Measurements from ENCODE around the gene ATP9A.

ATP9A gene

DNA sequence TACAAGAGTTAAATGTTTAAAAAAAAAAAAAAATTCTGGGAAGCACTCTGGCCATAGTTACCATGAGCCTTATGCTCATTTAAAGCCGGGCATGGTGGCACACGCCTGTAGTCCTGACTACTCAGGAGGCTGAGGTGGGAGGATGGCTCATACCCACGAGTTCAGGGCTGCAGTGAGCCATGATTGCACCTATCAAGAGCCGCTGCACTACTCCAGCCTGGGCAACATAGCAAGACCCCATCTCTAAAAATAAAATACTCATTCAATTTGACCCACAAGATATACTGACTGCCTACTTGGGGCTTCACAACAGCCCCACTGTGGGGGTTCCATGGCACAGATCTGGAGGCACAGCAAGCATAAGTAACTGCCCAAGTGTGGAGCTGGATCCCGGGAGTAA lies 113.7 kb downstream of the ATP9A start:
- TF ChIP-seq, protein P1, sequence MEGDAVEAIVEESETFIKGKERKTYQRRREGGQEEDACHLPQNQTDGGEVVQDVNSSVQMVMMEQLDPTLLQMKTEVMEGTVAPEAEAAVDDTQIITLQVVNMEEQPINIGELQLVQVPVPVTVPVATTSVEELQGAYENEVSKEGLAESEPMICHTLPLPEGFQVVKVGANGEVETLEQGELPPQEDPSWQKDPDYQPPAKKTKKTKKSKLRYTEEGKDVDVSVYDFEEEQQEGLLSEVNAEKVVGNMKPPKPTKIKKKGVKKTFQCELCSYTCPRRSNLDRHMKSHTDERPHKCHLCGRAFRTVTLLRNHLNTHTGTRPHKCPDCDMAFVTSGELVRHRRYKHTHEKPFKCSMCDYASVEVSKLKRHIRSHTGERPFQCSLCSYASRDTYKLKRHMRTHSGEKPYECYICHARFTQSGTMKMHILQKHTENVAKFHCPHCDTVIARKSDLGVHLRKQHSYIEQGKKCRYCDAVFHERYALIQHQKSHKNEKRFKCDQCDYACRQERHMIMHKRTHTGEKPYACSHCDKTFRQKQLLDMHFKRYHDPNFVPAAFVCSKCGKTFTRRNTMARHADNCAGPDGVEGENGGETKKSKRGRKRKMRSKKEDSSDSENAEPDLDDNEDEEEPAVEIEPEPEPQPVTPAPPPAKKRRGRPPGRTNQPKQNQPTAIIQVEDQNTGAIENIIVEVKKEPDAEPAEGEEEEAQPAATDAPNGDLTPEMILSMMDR (IDR thresholded peaks at IDR 0.05; ENCODE audit: control insufficient read depth, extremely low read depth, insufficient read depth), result no peak
- no peak overlapping the region for H3K4me3 ChIP-seq (ENCODE audit: low read depth, low read length)
- DNase-seq (ENCODE audit: low read depth), result no peak

DNA sequence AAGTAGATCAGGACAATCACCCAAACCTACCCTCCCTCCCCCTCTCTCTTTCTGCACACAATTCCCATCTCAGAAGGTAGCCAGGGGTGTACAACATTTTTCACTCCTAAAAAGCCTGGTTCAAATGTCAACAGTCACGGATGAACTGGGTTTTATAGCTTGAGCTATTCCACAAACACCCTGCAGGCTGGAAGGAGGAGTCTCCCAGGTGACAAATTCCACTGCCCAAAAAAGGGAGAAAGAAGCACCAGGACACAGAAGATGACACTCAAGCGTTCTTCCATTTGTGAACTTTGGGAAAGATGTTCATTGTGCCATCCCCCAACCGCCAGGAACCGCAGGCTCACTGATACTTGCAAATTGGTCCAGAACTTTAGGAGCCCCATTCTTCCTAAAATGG lies 114.1 kb downstream of the ATP9A start:
- TF ChIP-seq, protein P1 (IDR thresholded peaks at IDR 0.05; ENCODE audit: control insufficient read depth, extremely low read depth, insufficient read depth), result no peak
- H3K4me3 ChIP-seq (ENCODE audit: low read depth, low read length), result no peak overlapping the region
- DNase-seq (ENCODE audit: low read depth), result no peak

DNA sequence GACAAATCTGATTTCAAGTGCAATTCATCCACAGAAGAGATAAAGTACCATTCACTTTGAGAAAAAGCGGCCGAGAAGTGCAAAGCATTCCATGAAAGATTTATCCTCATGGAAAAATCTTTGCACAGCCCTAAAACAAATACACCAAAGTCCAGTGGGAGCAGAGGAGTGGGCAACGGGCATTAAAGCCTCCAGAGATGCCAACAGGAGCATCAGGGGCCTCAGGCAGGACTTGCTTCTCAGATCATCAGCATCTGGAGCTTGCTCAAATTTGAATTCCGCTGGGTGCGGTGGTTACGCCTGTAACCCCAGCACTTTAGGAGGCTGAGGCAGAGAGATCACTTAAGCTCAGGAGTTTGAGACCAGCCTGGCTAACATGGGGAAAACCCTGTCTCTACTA lies 115.0 kb downstream of the ATP9A start:
- DNase-seq (ENCODE audit: low read depth), result no peak
- no peak overlapping the region for H3K4me3 ChIP-seq (ENCODE audit: low read depth, low read length)

DNA sequence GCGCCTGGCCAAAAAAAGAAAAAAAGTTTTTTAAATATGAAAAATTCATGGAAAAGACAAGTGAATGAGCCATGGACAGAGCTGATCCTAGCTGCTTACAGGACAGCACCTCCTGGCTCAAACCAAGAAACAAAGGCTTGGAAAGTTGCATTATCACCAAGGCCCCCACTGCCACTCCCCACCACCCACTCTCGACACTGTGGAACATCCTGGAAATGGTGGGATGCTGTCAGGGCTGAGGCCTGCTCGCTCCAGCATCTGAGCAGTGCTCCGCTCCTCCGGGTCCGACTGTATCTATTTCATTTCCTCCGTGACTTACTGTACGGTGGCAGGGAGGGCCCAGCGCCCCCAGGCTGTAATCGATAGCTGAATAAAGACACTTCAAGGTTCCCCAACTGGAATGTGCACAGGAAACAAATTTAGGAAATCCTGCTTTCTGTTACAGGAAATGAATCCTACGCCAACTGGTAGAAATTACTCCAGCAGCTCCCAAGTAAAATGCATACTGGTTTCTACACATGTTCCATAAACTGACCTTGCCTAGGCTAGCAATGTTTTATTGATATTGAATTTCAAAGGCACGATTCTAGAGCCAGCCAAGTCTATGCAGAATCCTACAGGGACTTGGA lies 116.2 kb downstream of the ATP9A start:
- TF ChIP-seq, protein P1 (IDR thresholded peaks at IDR 0.05; ENCODE audit: control insufficient read depth, extremely low read depth, insufficient read depth), result no peak
- DNase-seq (ENCODE audit: low read depth), result no peak
- H3K4me3 ChIP-seq (ENCODE audit: low read depth, low read length), result no peak overlapping the region

More for the DNA sequence above, 115.0 kb downstream of the ATP9A start:
- TF ChIP-seq, protein P1 (IDR thresholded peaks at IDR 0.05; ENCODE audit: control insufficient read depth, extremely low read depth, insufficient read depth), result no peak

DNA sequence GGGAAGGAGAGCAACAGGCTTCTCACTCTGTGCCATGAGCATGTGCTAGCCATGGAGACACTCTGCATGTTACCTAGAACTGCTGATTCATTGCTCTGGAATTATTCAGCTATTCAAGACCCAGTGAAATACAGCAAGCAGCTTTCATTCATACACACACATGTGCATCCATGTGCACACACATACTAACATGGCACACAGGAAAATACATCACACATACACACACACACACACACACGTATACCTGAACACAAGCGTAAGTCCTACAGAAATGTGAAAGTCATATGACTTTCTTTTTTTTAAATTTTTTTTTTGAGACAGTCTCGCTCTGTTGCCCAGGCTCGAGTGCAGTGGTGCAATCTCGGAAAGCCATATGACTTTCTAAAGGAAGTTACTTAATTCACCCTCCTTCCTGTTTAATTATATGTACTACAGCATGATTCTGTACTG lies 117.5 kb downstream of the ATP9A start:
- H3K4me3 ChIP-seq (ENCODE audit: low read depth, low read length), result no peak overlapping the region
- DNase-seq (ENCODE audit: low read depth), result no peak
- TF ChIP-seq, protein P1 (IDR thresholded peaks at IDR 0.05; ENCODE audit: control insufficient read depth, extremely low read depth, insufficient read depth), result no peak

DNA sequence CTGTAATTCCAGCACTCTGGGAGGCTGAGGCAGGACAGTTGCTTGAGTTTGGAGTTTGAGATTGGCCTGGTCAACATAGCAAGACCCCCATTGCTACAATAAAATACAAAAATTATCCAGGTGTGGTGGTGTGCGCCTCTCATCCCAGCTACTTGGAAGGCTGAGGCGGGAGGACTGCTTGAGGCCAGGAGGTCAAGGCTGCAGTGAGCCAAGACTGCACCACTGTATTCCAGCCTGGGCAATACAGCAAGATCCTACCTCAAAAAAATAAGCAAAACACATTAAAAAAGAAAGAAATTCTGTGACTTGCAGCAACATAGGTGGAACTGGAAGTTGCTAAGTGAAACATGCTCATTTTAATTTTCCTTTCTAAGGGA lies 119.6 kb downstream of the ATP9A start:
- TF ChIP-seq, protein P1 (IDR thresholded peaks at IDR 0.05; ENCODE audit: control insufficient read depth, extremely low read depth, insufficient read depth), result no peak
- no peak overlapping the region for H3K4me3 ChIP-seq (ENCODE audit: low read depth, low read length)
- DNase-seq (ENCODE audit: low read depth), result no peak

Measured in LNCaP clone FGC (cell line).